Measurements from ENCODE around the gene STOML2.

- TF ChIP-seq, protein P1, sequence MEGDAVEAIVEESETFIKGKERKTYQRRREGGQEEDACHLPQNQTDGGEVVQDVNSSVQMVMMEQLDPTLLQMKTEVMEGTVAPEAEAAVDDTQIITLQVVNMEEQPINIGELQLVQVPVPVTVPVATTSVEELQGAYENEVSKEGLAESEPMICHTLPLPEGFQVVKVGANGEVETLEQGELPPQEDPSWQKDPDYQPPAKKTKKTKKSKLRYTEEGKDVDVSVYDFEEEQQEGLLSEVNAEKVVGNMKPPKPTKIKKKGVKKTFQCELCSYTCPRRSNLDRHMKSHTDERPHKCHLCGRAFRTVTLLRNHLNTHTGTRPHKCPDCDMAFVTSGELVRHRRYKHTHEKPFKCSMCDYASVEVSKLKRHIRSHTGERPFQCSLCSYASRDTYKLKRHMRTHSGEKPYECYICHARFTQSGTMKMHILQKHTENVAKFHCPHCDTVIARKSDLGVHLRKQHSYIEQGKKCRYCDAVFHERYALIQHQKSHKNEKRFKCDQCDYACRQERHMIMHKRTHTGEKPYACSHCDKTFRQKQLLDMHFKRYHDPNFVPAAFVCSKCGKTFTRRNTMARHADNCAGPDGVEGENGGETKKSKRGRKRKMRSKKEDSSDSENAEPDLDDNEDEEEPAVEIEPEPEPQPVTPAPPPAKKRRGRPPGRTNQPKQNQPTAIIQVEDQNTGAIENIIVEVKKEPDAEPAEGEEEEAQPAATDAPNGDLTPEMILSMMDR (IDR thresholded peaks at IDR 0.05; ENCODE audit: low read length) = no peak
- TF ChIP-seq EZH2 (optimal IDR thresholded peaks at IDR 0.05; ENCODE audit: low read depth, low read length) (no peak), EZH2phosphoT487 (IDR thresholded peaks at IDR 0.05; ENCODE audit: low read length) (no peak)
Observed at GRCh38 chr9:35076848-35077247, 26.1 kb downstream of the STOML2 start.
